ENCODE results near the gene SERTAD3. TPM values are rescaled to one million over a fixed set of nuclear protein-coding genes. Genes with fewer than 3 reads are reported as not detected.
A peak's percentile ranks its signal among the peaks of the same experiment; 100 is the strongest.

SERTAD3 gene
- total RNA-seq, 4 donors from 2014 or later, result 18.3 to 47.2 (median 37.8) TPM

- peaks cover 17 to 59% (median 53%) of the 10 kb centered on the region in 4 donors for H3K36me3 ChIP-seq
Measured at GRCh38 chr19:40444825-40445312, 734 bp upstream of the SERTAD3 start.

GRCh38 chr19:40443131-40443999 lies 770 bp downstream of the SERTAD3 start:
- DNase-seq (ENCODE audit: extremely low spot score), result peak; percentile 100
- no peaks in the 10 kb centered on the region for H3K27me3 ChIP-seq
- peaks cover 13 to 44% (median 38%) of the 10 kb centered on the region in 4 donors for H3K36me3 ChIP-seq
- WGBS, result under 1% methylated on average over 31 of the region's 52 CpGs
- intact Hi-C loops (cut with DNase I), result no loop called here
- H3K4me1 ChIP-seq, result peaks cover 26 to 47% (median 39%) of the 10 kb centered on the region in 4 donors
- TF ChIP-seq CTCF (IDR thresholded peaks at IDR 0.05), result no peak
- peak; percentile 91 to 99 for TF ChIP-seq POLR2AphosphoS5 (IDR thresholded peaks at IDR 0.05)
- peak; percentile 56 for TF ChIP-seq POLR2A (IDR thresholded peaks at IDR 0.05; ENCODE audit: low read depth)
- TF ChIP-seq EP300 (IDR thresholded peaks at IDR 0.05), result peak; percentile 65
- no peaks in the 10 kb centered on the region for H3K9me3 ChIP-seq
- peak overlapping the region; percentile 65 to 100 (median 82) for H3K4me3 ChIP-seq
- H3K27ac ChIP-seq (replicated peaks in 1 of 4), result peak overlapping the region; percentile 90 to 99 (median 98)

More at GRCh38 chr19:40444825-40445312, 734 bp upstream of the SERTAD3 start:
- TF ChIP-seq CTCF (IDR thresholded peaks at IDR 0.05) (peak in 2 of 3 experiments; percentile 50 to 53), POLR2AphosphoS5 (IDR thresholded peaks at IDR 0.05) (no peak), POLR2A (IDR thresholded peaks at IDR 0.05; ENCODE audit: low read depth) (no peak), EP300 (IDR thresholded peaks at IDR 0.05) (no peak)
- Histone ChIP-seq H3K4me1 (peaks cover 26 to 38% (median 37%) of the 10 kb centered on the region in 4 donors), H3K9me3 (no peaks in the 10 kb centered on the region), H3K27ac (replicated peaks in 1 of 4) (peak overlapping the region; percentile 90 to 99 (median 98)), H3K27me3 (no peaks in the 10 kb centered on the region), H3K4me3 (peak overlapping the region; percentile 65 to 100 (median 82))
- intact Hi-C loops (cut with DNase I), result loop anchor here (1.0 kb wide), 1 partner anchor 24 kb away; no protein-coding TSS in a partner anchor
- 19% methylated on average over 17 of the region's 18 CpGs for WGBS
- DNase-seq (ENCODE audit: extremely low spot score), result no peak

- Histone ChIP-seq H3K4me1 (peaks cover 26 to 47% (median 39%) of the 10 kb centered on the region in 4 donors), H3K27me3 (no peaks in the 10 kb centered on the region), H3K27ac (replicated peaks in 1 of 4) (peak overlapping the region; percentile 90 to 99 (median 98)), H3K4me3 (peak overlapping the region; percentile 65 to 100 (median 82)), H3K36me3 (peaks cover 9 to 36% (median 30%) of the 10 kb centered on the region in 4 donors), H3K9me3 (no peaks in the 10 kb centered on the region)
- intact Hi-C loops (cut with DNase I), result no loop called here
- no peak for DNase-seq (ENCODE audit: extremely low spot score)
- TF ChIP-seq CTCF (IDR thresholded peaks at IDR 0.05), result no peak
- TF ChIP-seq EP300 (IDR thresholded peaks at IDR 0.05), result no peak
- TF ChIP-seq POLR2A (IDR thresholded peaks at IDR 0.05; ENCODE audit: low read depth), result no peak
- TF ChIP-seq POLR2AphosphoS5 (IDR thresholded peaks at IDR 0.05), result no peak
- WGBS, result 14% methylated on average over 20 of the region's 22 CpGs
Measured at GRCh38 chr19:40442328-40443130, 1.6 kb downstream of the SERTAD3 start.

- Histone ChIP-seq H3K9me3 (no peaks in the 10 kb centered on the region), H3K4me3 (peak overlapping the region in 3 of 4 donors; percentile 7 to 100 (median 99)), H3K27ac (replicated peaks in 1 of 4) (peak overlapping the region; percentile 90 to 99 (median 98)), H3K4me1 (peaks cover 26 to 47% (median 39%) of the 10 kb centered on the region in 4 donors), H3K36me3 (peaks cover 9 to 28% (median 23%) of the 10 kb centered on the region in 4 donors), H3K27me3 (no peaks in the 10 kb centered on the region)
- intact Hi-C loops (cut with DNase I), result no loop called here
- WGBS, result 56% methylated on average over 8 of the region's 11 CpGs
- TF ChIP-seq POLR2AphosphoS5 (IDR thresholded peaks at IDR 0.05) (no peak), EP300 (IDR thresholded peaks at IDR 0.05) (no peak), POLR2A (IDR thresholded peaks at IDR 0.05; ENCODE audit: low read depth) (no peak), CTCF (IDR thresholded peaks at IDR 0.05) (no peak)
- DNase-seq (ENCODE audit: extremely low spot score), result no peak
Measured at GRCh38 chr19:40441719-40442253, 2.3 kb downstream of the SERTAD3 start.
